NCI-H2196 (cell line): Measurements from ENCODE around the gene ABCC11.
A peak's percentile ranks its signal among the peaks of the same experiment; 100 is the strongest.
"Not testable (repeated sequence)": the region's sequence is repeated elsewhere in the genome, so short reads cannot be mapped to it uniquely, and the experiment has no call there.

ENCODE experiments used
- DNase-seq: peaks from one replicate; lab custom pipeline; 2025; ENCODE audit not compliant: unreplicated experiment; lab: John Stamatoyannopoulos, UW

The ABCC11 gene

DNA sequence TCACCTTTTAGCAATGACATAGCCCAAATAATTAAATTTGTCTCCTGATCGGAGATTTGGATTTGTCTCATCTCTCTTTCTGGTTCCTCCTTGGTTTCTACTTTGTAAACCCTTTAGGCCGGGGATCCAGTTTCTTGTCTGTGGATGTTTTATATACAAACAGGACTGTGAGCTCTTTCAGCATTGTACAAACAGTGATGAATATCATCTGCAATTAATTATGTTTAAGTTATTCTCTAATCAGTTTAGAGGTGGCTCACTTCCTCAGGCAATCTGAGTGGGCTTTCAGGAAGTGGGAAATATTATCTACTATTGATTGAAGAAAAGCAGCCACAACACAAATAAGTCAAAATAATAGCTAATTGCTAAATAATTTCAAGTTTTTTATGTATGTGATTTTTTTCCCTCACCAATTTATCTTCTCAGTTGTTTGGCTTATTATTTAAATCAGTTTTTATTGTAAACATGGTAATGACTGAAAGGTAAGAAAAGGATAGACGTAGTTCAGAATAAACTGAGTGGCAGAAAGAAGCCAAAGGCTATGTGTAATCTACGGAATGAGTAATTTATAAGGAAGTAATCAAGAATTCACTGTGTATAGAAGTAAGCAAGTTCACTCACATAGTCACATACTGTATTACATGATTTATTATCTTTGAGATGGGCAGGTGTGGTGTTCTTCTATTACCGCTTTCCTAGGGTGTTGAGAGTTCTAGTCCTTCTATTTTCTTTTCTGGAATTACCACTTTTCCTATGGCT is 3.4 kb upstream of the ABCC11 start:
- DNase-seq: no peak

- no peak for DNase-seq
Measured at GRCh38 chr16:48246066-48246465, 1.3 kb downstream of the ABCC11 start.

GRCh38 chr16:48244863-48245195 is 2.5 kb downstream of the ABCC11 start:
- DNase-seq: no peak

DNA sequence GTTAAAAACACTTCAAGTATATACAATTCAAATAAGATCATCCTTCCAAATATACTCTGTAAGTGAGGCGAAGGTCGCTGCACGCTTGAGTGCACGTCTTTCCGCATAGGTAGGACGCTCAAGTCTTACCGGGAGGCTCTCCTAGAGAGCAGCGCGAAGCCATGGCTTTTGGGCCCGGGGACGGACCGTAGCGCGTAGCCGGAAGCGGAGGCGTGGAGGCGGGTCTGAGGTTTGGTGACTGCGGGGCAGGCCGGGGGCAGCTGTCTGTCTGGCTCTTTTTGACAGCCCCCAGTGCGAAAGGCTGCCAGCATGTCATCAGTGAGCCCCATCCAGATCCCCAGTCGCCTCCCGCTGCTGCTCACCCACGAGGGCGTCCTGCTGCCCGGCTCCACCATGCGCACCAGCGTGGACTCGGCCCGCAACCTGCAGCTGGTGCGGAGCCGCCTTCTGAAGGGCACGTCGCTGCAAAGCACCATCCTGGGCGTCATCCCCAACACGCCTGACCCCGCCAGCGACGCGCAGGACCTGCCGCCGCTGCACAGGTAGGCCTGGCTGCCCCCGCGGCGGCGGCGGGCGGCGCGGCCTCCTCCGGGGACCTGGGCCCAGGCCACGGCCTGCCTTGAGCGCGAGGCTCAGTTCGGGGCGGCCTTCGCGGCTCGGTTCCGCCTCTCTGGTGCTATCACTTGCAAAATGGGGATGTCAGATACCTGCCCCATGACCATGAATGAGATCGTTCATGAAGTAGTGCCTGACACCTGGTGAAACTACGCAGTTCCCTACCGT is 3.1 kb downstream of the ABCC11 start, which contains the start of gene LONP2:
Gene LONP2, plus strand, starts transcription at position 221 of the 783 bp plus-strand sequence. Its CDS starts 89 bp downstream, at position 310.
- peak; percentile 74 for DNase-seq

- not testable (repeated sequence) for DNase-seq
Measured at GRCh38 chr16:48240147-48240546, 7.2 kb downstream of the ABCC11 start.

GRCh38 chr16:48236286-48236685 is 11.1 kb downstream of the ABCC11 start:
- DNase-seq: no peak

DNA sequence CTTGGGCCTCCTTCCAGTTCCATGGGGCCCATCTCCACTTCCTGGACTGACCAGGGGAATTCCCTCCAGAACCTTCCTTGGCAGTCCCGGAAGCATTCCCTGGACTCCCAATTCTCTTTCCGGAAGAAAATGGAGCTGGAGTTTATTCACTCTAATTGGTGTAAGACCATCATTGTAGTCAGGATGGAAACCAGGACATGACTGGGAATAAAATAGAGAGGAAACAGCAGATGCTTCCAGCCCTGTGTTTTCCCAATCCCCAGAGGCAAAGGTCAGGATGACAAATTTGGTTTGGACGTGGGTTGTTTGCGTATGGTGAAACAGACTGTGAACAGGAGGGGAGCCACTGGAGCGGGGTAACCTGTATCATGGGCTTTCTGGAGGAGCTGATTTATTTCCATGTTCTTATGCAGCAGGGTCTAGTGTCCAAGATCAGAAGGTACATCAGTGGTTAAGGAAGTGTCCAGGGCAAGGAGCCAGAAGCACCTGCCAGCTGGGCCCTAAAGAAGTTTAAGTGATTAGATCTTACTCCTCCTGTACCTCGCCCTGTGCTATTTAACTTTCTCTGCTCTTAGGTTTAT is 11.7 kb downstream of the ABCC11 start:
- DNase-seq: no peak

DNA sequence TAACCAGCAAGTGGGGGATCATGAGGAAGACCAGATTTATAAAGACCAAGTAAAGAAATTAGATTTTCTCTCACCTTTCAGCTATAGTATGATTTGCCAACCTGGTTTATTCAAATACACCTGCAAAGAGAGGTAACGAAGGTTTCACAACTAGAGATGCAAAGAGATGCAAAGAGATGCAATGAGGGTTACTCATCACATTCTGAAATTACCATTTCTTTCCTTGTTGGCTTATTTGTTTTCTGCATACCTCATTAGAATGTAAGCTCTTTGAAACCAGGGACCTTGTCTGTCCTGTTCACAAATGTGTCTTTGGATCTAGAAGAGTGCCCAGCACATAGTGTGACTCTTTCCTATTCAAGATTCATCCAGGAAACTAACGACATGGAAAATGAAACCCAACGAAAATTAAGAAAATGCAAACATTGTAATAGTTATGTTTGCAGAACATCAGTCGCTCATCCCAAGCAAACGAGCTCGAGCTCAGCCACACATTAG is 12.2 kb downstream of the ABCC11 start:
- DNase-seq: no peak

DNA sequence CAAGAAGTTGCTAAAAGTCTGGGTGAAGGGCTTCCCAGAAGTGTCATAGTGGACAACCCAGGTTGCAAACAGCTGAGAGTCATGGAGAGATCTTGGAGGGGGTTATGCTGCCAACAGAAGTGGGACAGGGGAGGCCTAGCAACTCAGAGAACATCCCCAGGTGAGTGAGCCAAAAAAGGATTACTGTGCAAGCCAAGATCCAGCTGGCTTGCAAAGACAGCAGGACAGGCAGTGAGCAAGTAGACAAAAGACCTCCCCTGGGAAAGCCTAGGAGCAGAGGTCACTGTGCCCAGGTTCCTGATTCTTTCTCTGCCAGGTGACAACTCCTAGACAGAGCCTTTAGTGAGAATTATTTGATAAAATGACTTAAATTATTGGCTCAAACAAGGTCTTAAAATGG is 12.7 kb downstream of the ABCC11 start:
- no peak for DNase-seq

- no peak for DNase-seq
Measured at GRCh38 chr16:48232493-48233040, 14.8 kb downstream of the ABCC11 start.

DNA sequence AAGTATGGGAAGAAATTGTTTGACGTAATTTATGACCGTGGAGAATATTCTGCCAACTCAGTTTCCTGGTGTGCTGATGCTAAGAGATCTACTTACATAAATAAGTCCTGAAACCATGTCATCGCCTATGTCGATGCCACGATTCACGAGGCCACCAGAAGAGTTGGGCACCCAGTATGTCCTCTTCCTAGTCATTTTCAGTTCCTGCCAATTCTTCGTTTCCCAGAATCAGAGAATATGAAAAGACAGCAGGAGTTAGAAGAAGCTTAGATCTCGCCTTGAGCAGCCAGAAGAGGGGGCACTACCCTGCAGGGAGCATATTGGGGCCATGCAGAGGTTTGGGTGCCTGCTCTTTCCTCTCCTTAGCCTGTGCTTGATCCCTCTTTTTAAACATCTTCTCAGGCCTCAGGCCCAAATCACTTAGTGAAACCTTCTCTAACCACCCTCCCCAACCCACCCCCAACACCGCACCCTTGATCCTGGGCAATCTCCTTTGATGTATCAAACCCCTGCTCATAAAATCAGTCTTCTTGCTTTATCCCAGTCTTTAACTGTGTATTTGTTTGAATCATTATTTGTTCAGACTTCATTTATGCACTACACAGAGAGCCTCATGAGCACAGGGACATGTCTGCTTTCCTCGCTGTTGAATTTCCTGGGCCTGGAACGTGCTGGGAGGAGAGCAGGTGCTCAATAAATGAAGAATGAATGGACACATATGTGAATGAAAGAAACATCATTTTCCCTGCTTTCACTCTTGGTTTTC is 15.4 kb downstream of the ABCC11 start:
- DNase-seq: no peak

- DNase-seq: no peak
Measured at GRCh38 chr16:48225456-48225855, 21.9 kb downstream of the ABCC11 start.

GRCh38 chr16:48223490-48223889 is 23.8 kb downstream of the ABCC11 start:
- no peak for DNase-seq

DNA sequence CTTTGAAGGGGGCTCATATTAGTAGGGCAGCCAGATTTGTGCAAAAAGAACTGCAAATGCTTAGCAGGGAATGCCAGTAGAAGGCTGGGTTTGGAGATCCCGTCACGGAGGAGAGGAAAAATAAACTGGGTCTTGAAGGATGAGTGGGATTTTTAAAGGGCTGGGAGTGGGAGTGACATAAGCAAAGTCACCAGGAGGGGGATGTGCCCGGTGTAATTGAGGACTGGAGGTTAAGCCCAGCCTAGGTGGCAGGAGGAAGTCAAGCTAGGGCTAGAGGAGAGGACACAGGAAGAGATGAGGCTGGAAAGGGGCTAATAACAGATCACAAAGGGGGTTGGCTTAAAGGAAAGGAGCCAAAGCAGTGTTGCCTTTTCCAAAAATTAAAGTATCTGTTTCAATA is 26.4 kb downstream of the ABCC11 start:
- DNase-seq: no peak

GRCh38 chr16:48218473-48218872 is 28.9 kb downstream of the ABCC11 start:
- DNase-seq: no peak

- no peak for DNase-seq
Measured at GRCh38 chr16:48217708-48218107, 29.6 kb downstream of the ABCC11 start.

GRCh38 chr16:48215738-48216137 is 31.6 kb downstream of the ABCC11 start:
- no peak for DNase-seq

GRCh38 chr16:48212033-48212432 is 35.3 kb downstream of the ABCC11 start:
- DNase-seq: no peak

- DNase-seq: no peak
Measured at GRCh38 chr16:48210747-48211146, 36.6 kb downstream of the ABCC11 start.

- no peak for DNase-seq
Measured at GRCh38 chr16:48206594-48207242, 40.6 kb downstream of the ABCC11 start.
